Kidney glomerular epithelial cell (primary cell): ENCODE results near the gene CTNNA3.
"Not testable (repeated sequence)": the region's sequence is repeated elsewhere in the genome, so short reads cannot be mapped to it uniquely, and the experiment has no call there.

Experiments used
- DNase-seq: peaks from one replicate; lab custom pipeline; 2025; lab: John Stamatoyannopoulos, UW

Gene CTNNA3

GRCh38 chr10:66366163-66366562, 1329.8 kb downstream of the CTNNA3 start:
- no peak for DNase-seq

- no peak for DNase-seq
Observed at GRCh38 chr10:66365686-66366085, 1330.3 kb downstream of the CTNNA3 start.

GRCh38 chr10:66362522-66362921, 1333.5 kb downstream of the CTNNA3 start:
- no peak for DNase-seq

- DNase-seq = not testable (repeated sequence)
Observed at GRCh38 chr10:66353822-66354221, 1342.2 kb downstream of the CTNNA3 start.

GRCh38 chr10:66353422-66353821, 1342.6 kb downstream of the CTNNA3 start:
- no peak for DNase-seq

- DNase-seq = no peak
Observed at GRCh38 chr10:66350622-66351399, 1345.2 kb downstream of the CTNNA3 start.

- DNase-seq = peak; percentile 44
Observed at GRCh38 chr10:66349726-66350125, 1346.3 kb downstream of the CTNNA3 start.

GRCh38 chr10:66349076-66349475, 1346.9 kb downstream of the CTNNA3 start:
- DNase-seq = no peak

GRCh38 chr10:66337211-66337610, 1358.8 kb downstream of the CTNNA3 start:
- DNase-seq = no peak

GRCh38 chr10:66336791-66337190, 1359.2 kb downstream of the CTNNA3 start:
- no peak for DNase-seq

GRCh38 chr10:66335753-66336152, 1360.2 kb downstream of the CTNNA3 start:
- not testable (repeated sequence) for DNase-seq

- DNase-seq = no peak
Observed at GRCh38 chr10:66329147-66329546, 1366.8 kb downstream of the CTNNA3 start.

- DNase-seq = no peak
Observed at GRCh38 chr10:66326876-66327275, 1369.1 kb downstream of the CTNNA3 start.

- no peak for DNase-seq
Observed at GRCh38 chr10:66322777-66323176, 1373.2 kb downstream of the CTNNA3 start.

- no peak for DNase-seq
Observed at GRCh38 chr10:66321723-66322665, 1374.0 kb downstream of the CTNNA3 start.

GRCh38 chr10:66318761-66319160, 1377.2 kb downstream of the CTNNA3 start:
- no peak for DNase-seq

GRCh38 chr10:66307826-66308225, 1388.2 kb downstream of the CTNNA3 start:
- no peak for DNase-seq

- DNase-seq = no peak
Observed at GRCh38 chr10:66301078-66301477, 1394.9 kb downstream of the CTNNA3 start.

- no peak for DNase-seq
Observed at GRCh38 chr10:66295602-66296001, 1400.4 kb downstream of the CTNNA3 start.

GRCh38 chr10:66294538-66294937, 1401.5 kb downstream of the CTNNA3 start:
- DNase-seq = no peak

GRCh38 chr10:66292922-66293321, 1403.1 kb downstream of the CTNNA3 start:
- no peak for DNase-seq

GRCh38 chr10:66292456-66292855, 1403.5 kb downstream of the CTNNA3 start:
- no peak for DNase-seq

GRCh38 chr10:66291133-66291532, 1404.9 kb downstream of the CTNNA3 start:
- no peak for DNase-seq
